ENCODE results near the gene AKAP10.

DNA sequence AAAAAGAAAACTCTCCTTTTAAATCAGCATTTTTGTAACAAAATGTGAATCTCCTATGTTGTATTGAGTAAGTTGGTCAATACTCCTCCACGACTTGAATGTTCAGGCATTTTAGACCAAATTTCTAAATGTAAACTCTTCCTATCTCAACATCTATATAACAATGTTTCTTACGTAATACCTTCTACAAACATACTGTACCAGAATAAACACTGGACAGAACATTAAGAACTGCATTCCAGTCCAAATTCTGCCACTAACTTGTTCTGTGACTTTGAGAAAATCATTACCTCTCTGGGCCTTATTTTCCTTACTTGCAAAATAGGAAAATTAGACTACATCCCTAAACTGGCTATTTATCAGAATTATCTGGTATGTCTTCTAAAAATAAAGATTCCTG is 40.1 kb downstream of the AKAP10 start:
- TF ChIP-seq ZNF473 (tag by site-specific recombination; IDR thresholded peaks at IDR 0.05) (no peak), ZNF302 (tag by site-specific recombination; IDR thresholded peaks at IDR 0.05; ENCODE audit: low read depth) (no peak), ZNF114 (tag by site-specific recombination; IDR thresholded peaks at IDR 0.05) (no peak), ZNF423 (tag by site-specific recombination; IDR thresholded peaks at IDR 0.05) (no peak), ZNF324 (tag by site-specific recombination; IDR thresholded peaks at IDR 0.05) (no peak), YY1 (tag by site-specific recombination; IDR thresholded peaks at IDR 0.05) (no peak)
- TF ChIP-seq, protein P1, sequence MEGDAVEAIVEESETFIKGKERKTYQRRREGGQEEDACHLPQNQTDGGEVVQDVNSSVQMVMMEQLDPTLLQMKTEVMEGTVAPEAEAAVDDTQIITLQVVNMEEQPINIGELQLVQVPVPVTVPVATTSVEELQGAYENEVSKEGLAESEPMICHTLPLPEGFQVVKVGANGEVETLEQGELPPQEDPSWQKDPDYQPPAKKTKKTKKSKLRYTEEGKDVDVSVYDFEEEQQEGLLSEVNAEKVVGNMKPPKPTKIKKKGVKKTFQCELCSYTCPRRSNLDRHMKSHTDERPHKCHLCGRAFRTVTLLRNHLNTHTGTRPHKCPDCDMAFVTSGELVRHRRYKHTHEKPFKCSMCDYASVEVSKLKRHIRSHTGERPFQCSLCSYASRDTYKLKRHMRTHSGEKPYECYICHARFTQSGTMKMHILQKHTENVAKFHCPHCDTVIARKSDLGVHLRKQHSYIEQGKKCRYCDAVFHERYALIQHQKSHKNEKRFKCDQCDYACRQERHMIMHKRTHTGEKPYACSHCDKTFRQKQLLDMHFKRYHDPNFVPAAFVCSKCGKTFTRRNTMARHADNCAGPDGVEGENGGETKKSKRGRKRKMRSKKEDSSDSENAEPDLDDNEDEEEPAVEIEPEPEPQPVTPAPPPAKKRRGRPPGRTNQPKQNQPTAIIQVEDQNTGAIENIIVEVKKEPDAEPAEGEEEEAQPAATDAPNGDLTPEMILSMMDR (tag by site-specific recombination; IDR thresholded peaks at IDR 0.05): no peak

Data from HEK293 (cell line).